ENCODE data around the gene PTX4. TPM values are rescaled to one million over a fixed set of nuclear protein-coding genes. Genes with fewer than 3 reads are reported as not detected.

PTX4 gene
- total and polyA plus RNA-seq, 9 of the 15 experiments (the other 6 are each of a cell fraction or from before 2014, with no cell fraction given): 0.11 TPM; not detected in 8

DNA sequence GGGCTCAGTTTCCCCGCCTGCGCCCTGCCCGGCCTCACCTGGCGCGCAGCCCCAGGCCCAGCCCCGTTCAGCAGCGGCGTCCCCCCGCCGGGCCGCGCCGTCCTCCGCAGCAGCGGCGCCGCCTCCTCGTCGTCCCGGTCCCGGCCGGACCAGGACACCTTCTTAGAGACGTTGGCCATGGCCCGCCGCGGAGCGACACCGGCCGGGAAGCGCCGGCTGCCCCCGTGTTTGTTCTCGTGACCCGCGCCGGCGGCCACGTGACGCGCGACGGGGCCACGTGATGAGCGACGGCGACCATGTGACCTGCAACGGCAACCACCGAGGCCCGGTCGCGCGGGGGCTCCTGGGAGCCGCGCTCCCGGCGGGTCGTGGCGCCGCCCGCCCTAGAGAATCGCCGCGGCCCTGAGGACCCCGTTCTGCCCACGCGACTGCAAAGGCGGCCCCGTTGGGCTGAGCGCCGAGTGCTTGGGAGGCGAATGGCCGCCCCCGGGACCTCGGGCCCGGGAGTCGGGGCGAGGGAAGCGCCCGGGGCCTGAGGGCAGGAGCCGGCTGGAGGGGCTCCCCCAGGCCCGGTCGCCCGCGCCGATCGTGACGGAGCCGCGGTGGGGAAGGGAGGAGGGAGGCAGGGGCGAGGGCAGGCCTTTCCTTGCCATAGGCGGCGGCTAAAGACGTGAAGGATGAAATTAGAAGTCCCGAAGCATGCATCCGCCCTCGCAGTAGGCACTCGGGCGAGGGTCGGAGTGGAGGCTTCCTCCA, 13.8 kb downstream of the PTX4 start, which contains the start of gene CLCN7 (continued):
- TF ChIP-seq FOXA3 (CRISPR knock-in tag; conservative IDR thresholded peaks at IDR 0.05 in 1 of 2, IDR thresholded peaks at IDR 0.05 in 1 of 2): peak in 1 of 2 experiments; percentile 72; a peak in 1 of 4 replicates
- peak; percentile 77 for TF ChIP-seq CCNT2 (IDR thresholded peaks at IDR 0.05; ENCODE audit: borderline replicate concordance, extremely low read depth, insufficient read length, low read depth, low read length)
- no peak for TF ChIP-seq TAF15 (IDR thresholded peaks at IDR 0.05; ENCODE audit: low read depth, low read length)
- TF ChIP-seq HEY1 (CRISPR knock-in tag; IDR thresholded peaks at IDR 0.05; ENCODE audit: borderline replicate concordance): no peak
- no peak for TF ChIP-seq ATF4 (CRISPR knock-in tag; IDR thresholded peaks at IDR 0.05)
- TF ChIP-seq CHCHD3 (CRISPR knock-in tag; IDR thresholded peaks at IDR 0.05): peak; percentile 70; the same call in 1 of the 2 replicates
- TF ChIP-seq SMAD3 (CRISPR knock-in tag; conservative IDR thresholded peaks at IDR 0.05): no peak
- no peak for TF ChIP-seq PKNOX1 (IDR thresholded peaks at IDR 0.05)
- no peak for TF ChIP-seq GTF2F1 (IDR thresholded peaks at IDR 0.05; ENCODE audit: low read depth, low read length)
- peak; percentile 80 to 89 for TF ChIP-seq MAZ (CRISPR knock-in tag; conservative IDR thresholded peaks at IDR 0.05 in 1 of 2, IDR thresholded peaks at IDR 0.05 in 1 of 2)
- TF ChIP-seq CBX5 (IDR thresholded peaks at IDR 0.05; ENCODE audit: borderline replicate concordance, low read depth): no peak
- no peak for TF ChIP-seq ZNF551 (CRISPR knock-in tag; IDR thresholded peaks at IDR 0.05)
- TF ChIP-seq ZNF699 (CRISPR knock-in tag; IDR thresholded peaks at IDR 0.05; ENCODE audit: insufficient replicate concordance): no peak
- TF ChIP-seq ATF2 (CRISPR knock-in tag; IDR thresholded peaks at IDR 0.05): 0 out of 2 replicates have a peak, but pooled peaks have one; percentile 34
- TF ChIP-seq, protein P1, sequence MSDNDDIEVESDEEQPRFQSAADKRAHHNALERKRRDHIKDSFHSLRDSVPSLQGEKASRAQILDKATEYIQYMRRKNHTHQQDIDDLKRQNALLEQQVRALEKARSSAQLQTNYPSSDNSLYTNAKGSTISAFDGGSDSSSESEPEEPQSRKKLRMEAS (CRISPR knock-in tag; IDR thresholded peaks at IDR 0.05): peak; percentile 98
- no peak for TF ChIP-seq ZNF23 (CRISPR knock-in tag; IDR thresholded peaks at IDR 0.05)
- TF ChIP-seq, protein P2, sequence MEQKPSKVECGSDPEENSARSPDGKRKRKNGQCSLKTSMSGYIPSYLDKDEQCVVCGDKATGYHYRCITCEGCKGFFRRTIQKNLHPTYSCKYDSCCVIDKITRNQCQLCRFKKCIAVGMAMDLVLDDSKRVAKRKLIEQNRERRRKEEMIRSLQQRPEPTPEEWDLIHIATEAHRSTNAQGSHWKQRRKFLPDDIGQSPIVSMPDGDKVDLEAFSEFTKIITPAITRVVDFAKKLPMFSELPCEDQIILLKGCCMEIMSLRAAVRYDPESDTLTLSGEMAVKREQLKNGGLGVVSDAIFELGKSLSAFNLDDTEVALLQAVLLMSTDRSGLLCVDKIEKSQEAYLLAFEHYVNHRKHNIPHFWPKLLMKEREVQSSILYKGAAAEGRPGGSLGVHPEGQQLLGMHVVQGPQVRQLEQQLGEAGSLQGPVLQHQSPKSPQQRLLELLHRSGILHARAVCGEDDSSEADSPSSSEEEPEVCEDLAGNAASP (IDR thresholded peaks at IDR 0.05): no peak
- TF ChIP-seq PHTF2 (CRISPR knock-in tag; IDR thresholded peaks at IDR 0.05): no peak
- no peak for TF ChIP-seq CCAR2 (IDR thresholded peaks at IDR 0.05; ENCODE audit: low read depth, low read length)
- no peak for TF ChIP-seq ZNF57 (CRISPR knock-in tag; IDR thresholded peaks at IDR 0.05)
- TF ChIP-seq FOXK2 (conservative IDR thresholded peaks at IDR 0.05 in 1 of 2, IDR thresholded peaks at IDR 0.05 in 1 of 2; ENCODE audit: low read depth in 2 of 2): peak; percentile 48 to 78; a peak in 1 of 4 replicates
- peak in 1 of 2 experiments; percentile 45; a peak in 2 of 4 replicates for TF ChIP-seq SRF (CRISPR knock-in tag; IDR thresholded peaks at IDR 0.05)
- TF ChIP-seq ZNF507 (tag; conservative IDR thresholded peaks at IDR 0.05): no peak
- TF ChIP-seq ZC3H8 (IDR thresholded peaks at IDR 0.05): no peak
